ENCODE data around the gene OR2L2. TPM values are rescaled to one million over a fixed set of nuclear protein-coding genes. Genes with fewer than 3 reads are reported as not detected.
"Not testable (repeated sequence)": the region's sequence is repeated elsewhere in the genome, so short reads cannot be mapped to it uniquely, and the experiment has no call there.

The OR2L2 gene
- total RNA-seq, 2 experiments from 2014 or later = 0.07 TPM; not detected in 1

- CTCF ChIA-PET = no interaction called here
- H3K27me3 Mint-ChIP-seq = no peaks in the 10 kb centered on the region
- H3K36me3 Mint-ChIP-seq (ENCODE audit: low read depth) = peaks cover 1% of the 10 kb centered on the region
- intact Hi-C loops (cut with micrococcal nuclease) = no loop called here
- no peak for TF ChIP-seq CTCF (IDR thresholded peaks at IDR 0.05)
- peaks cover 19% of the 10 kb centered on the region for H3K9me3 Mint-ChIP-seq
- H3K27ac Mint-ChIP-seq = no peak overlapping the region
- H3K4me1 Mint-ChIP-seq (ENCODE audit: low read depth) = no peaks in the 10 kb centered on the region
- POLR2A ChIA-PET = no interaction called here
- no peak overlapping the region for H3K4me3 Mint-ChIP-seq
- no peak for DNase-seq
- ATAC-seq = no peak
Measured at GRCh38 chr1:248047008-248047407, 17.1 kb downstream of the OR2L2 start.

- ATAC-seq (no peak), DNase-seq (no peak)
- no peak for TF ChIP-seq CTCF (IDR thresholded peaks at IDR 0.05)
- ChIA-PET CTCF (no interaction called here), POLR2A (no interaction called here)
- intact Hi-C loops (cut with micrococcal nuclease) = no loop called here
- H3K27ac Mint-ChIP-seq = no peak overlapping the region
- H3K4me3 Mint-ChIP-seq = no peak overlapping the region
- peaks cover 26% of the 10 kb centered on the region for H3K9me3 Mint-ChIP-seq
- H3K27me3 Mint-ChIP-seq = no peaks in the 10 kb centered on the region
- H3K4me1 Mint-ChIP-seq (ENCODE audit: low read depth) = no peaks in the 10 kb centered on the region
- H3K36me3 Mint-ChIP-seq (ENCODE audit: low read depth) = no peaks in the 10 kb centered on the region
Measured at GRCh38 chr1:248054671-248055070, 24.8 kb downstream of the OR2L2 start.

- no peak for ATAC-seq
- CTCF ChIA-PET = no interaction called here
Measured at GRCh38 chr1:248055261-248055660, 25.4 kb downstream of the OR2L2 start.

GRCh38 chr1:248065071-248065470 is 35.2 kb downstream of the OR2L2 start:
- ChIA-PET CTCF (no interaction called here), POLR2A (no interaction called here)
- intact Hi-C loops (cut with micrococcal nuclease) = no loop called here
- no peak overlapping the region for H3K27ac Mint-ChIP-seq
- DNase-seq (no peak), ATAC-seq (no peak)
- no peak overlapping the region for H3K4me3 Mint-ChIP-seq
- no peak for TF ChIP-seq CTCF (IDR thresholded peaks at IDR 0.05)
- H3K4me1 Mint-ChIP-seq (ENCODE audit: low read depth) = no peaks in the 10 kb centered on the region
- H3K9me3 Mint-ChIP-seq = peaks cover 13% of the 10 kb centered on the region
- no peaks in the 10 kb centered on the region for H3K36me3 Mint-ChIP-seq (ENCODE audit: low read depth)
- H3K27me3 Mint-ChIP-seq = no peaks in the 10 kb centered on the region

More at GRCh38 chr1:248055261-248055660, 25.4 kb downstream of the OR2L2 start:
- no peak for TF ChIP-seq CTCF (IDR thresholded peaks at IDR 0.05)
- no peaks in the 10 kb centered on the region for H3K27me3 Mint-ChIP-seq
- intact Hi-C loops (cut with micrococcal nuclease) = no loop called here
- H3K27ac Mint-ChIP-seq = no peak overlapping the region
- DNase-seq = no peak
- peaks cover 26% of the 10 kb centered on the region for H3K9me3 Mint-ChIP-seq
- no peaks in the 10 kb centered on the region for H3K36me3 Mint-ChIP-seq (ENCODE audit: low read depth)
- H3K4me1 Mint-ChIP-seq (ENCODE audit: low read depth) = no peaks in the 10 kb centered on the region
- H3K4me3 Mint-ChIP-seq = no peak overlapping the region
- POLR2A ChIA-PET = no interaction called here

GRCh38 chr1:248065604-248066003 is 35.7 kb downstream of the OR2L2 start:
- Mint-ChIP-seq H3K9me3 (peaks cover 15% of the 10 kb centered on the region), H3K27me3 (no peaks in the 10 kb centered on the region), H3K27ac (no peak overlapping the region), H3K36me3 (ENCODE audit: low read depth) (no peaks in the 10 kb centered on the region), H3K4me3 (no peak overlapping the region), H3K4me1 (ENCODE audit: low read depth) (no peaks in the 10 kb centered on the region)
- ChIA-PET CTCF (no interaction called here), POLR2A (no interaction called here)
- DNase-seq (no peak), ATAC-seq (no peak)
- TF ChIP-seq CTCF (IDR thresholded peaks at IDR 0.05) = no peak
- intact Hi-C loops (cut with micrococcal nuclease) = no loop called here

GRCh38 chr1:248083864-248084263 is 54.0 kb downstream of the OR2L2 start:
- H3K27ac Mint-ChIP-seq; POLR2A ChIA-PET; ATAC-seq; H3K27me3 Mint-ChIP-seq; H3K36me3 Mint-ChIP-seq (ENCODE audit: low read depth); CTCF ChIA-PET; H3K4me1 Mint-ChIP-seq (ENCODE audit: low read depth); intact Hi-C loops (cut with micrococcal nuclease); DNase-seq; H3K4me3 Mint-ChIP-seq: not testable (repeated sequence)
- H3K9me3 Mint-ChIP-seq = peaks cover 11% of the 10 kb centered on the region
